Omental fat pad (tissue), 4 donors: ENCODE results near the gene ANKRD35. TPM values are rescaled to one million over a fixed set of nuclear protein-coding genes. Genes with fewer than 3 reads are reported as not detected.

Experiments
- ATAC-seq: fragments of 150-250 bp; one replicate; pipeline ENCODE4 v1.9.1; 2016; ENCODE audit warnings: mild to moderate bottlenecking, moderate library complexity; ENCODE audit not compliant: low FRiP score
- DNase-seq: peaks from one replicate; pipeline ENCODE4 v3.0.0-alpha.2; 2019; ENCODE audit warnings: low spot score
- CTCF ChIP-seq, 3 donors: fragments of 450-650 bp; IDR thresholded peaks; one replicate each; pipeline ENCODE4 v1.5.1; 2016 to 2017; ENCODE audit warnings: antibody characterized with exemption in 3 of 3, mild to moderate bottlenecking in 3 of 3, moderate library complexity in 2 of 3
- total RNA-seq, 4 donors: library from RNA; depleted of rRNA; stranded (reverse); fragments of >200 nt; gene quantifications; one replicate each; pipeline ENCODE4 v1.1.0, GENCODE V29; 2016

The ANKRD35 gene
- total RNA-seq, 4 donors from 2014 or later, result 1.3 to 9.5 (median 2.0) TPM

GRCh38 chr1:145886390-145886789, 724 bp upstream of the ANKRD35 start:
- TF ChIP-seq CTCF (IDR thresholded peaks at IDR 0.05), result no peak
- DNase-seq (no peak), ATAC-seq (no peak)

GRCh38 chr1:145884675-145885074, 991 bp downstream of the ANKRD35 start:
- ATAC-seq (no peak), DNase-seq (no peak)
- TF ChIP-seq CTCF (IDR thresholded peaks at IDR 0.05), result no peak

- ATAC-seq, result no peak
- TF ChIP-seq CTCF (IDR thresholded peaks at IDR 0.05), result no peak
- no peak for DNase-seq
These were observed 5.9 kb downstream of the ANKRD35 start for GRCh38 chr1:145879775-145880174.

DNA sequence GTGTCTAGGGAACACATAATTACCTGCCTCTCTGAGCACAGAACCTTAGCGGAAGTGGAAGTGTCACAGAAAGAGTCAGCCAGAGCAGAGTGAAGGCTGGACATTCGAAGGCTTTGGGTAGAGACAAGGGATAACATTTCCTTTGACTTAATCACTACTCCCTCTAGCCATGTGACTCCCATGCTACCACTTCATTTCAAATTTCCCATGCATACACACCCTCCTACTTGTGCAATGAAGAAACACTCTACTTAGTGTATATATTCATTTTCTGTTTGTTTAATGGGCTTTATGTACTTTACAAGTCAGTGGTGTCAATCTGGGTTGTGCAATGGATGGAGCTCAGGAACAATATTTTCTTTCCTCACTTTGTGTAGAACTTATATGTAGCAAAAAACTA, 6.9 kb downstream of the ANKRD35 start:
- TF ChIP-seq CTCF (IDR thresholded peaks at IDR 0.05), result no peak
- no peak for ATAC-seq
- DNase-seq, result no peak

GRCh38 chr1:145877923-145878486, 7.7 kb downstream of the ANKRD35 start:
- no peak for TF ChIP-seq CTCF (IDR thresholded peaks at IDR 0.05)
- ATAC-seq, result no peak
- DNase-seq, result no peak

DNA sequence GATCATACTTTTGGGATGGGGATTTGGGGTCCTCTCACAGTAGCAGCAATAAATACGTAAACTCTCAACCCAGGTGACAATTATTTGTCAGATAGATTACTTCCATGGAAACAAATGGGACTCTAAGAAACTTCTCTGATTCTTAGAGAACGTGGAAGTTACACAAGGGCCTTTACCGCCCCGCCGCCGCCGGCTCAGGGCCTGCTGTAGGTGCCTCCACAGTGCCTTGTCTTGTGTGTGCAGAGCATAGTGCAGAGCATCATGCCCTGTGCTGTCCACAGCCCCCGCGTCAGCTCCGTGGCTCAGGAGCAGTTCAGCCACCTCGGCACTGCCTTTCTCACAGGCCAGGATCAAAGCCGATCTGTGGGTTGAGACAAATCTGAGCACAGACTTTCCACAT, 11.0 kb downstream of the ANKRD35 start:
- ATAC-seq (no peak), DNase-seq (no peak)
- TF ChIP-seq CTCF (IDR thresholded peaks at IDR 0.05), result no peak
